Stimulated activated CD8-positive, alpha-beta memory T cell treated with anti-CD3 and anti-CD28 coated beads, Interleukin-12 subunit alpha, Interleukin-12 subunit beta, amount 100 ng/mL, for 24 hours (primary cell): Measurements from ENCODE around the gene FAM237A.

Experiments used
- DNase-seq: peaks from one replicate; pipeline ENCODE4 v3.0.0-alpha.2; 2020; ENCODE audit errors: extremely low read depth

Gene FAM237A

GRCh38 chr2:206642075-206643025 is at the start of gene FAM237A:
TSS of gene FAM237A (plus strand) at chr2:206642487. CDS start at chr2:206644237, 1,750 bp downstream.
- no peak for DNase-seq

DNA sequence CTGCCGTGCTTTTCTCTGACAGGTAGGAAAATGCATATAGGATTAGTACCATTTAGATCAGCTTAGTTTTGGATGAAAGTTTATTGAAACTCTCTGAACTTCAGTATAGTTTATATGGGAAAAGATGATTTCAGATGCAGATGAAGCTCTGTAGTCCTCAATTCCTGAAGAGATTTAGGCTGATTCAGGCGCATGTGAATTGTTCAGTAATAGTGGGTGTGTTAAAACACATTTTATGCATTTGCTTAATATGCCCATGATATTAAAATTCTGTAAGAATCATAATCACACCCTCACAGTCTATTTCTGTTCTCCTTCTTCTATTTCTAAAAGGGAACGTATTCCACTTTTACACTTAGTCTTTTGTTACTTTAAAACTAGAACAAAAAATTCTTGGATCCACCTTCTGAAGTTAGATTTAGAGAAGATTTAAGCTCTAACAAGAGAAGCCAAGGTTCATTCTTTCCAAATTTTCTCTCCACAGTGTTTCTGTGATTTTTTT is 44.5 kb upstream of the FAM237A start:
- DNase-seq = no peak

GRCh38 chr2:206603243-206603642 is 39.0 kb upstream of the FAM237A start:
- no peak for DNase-seq

DNA sequence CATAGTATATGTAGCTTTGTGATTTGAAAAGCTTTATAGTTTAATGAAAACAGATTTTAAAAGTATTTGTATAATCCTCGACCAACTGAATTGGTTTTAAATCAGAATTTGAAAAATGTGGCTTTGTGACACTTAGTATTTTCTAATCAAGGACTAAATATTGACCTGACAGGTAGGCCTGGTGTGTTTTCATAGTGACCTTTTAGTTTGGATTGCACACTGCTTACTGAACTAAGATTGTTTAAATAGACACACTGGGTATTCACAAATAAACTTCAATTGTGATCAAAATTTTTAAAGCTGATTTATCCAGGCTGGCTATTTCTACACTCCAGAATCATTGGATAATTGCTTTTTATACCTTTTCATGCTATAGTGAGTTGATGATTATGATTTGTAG is 31.8 kb upstream of the FAM237A start:
- no peak for DNase-seq

GRCh38 chr2:206611191-206611590 is 31.1 kb upstream of the FAM237A start:
- DNase-seq = no peak

DNA sequence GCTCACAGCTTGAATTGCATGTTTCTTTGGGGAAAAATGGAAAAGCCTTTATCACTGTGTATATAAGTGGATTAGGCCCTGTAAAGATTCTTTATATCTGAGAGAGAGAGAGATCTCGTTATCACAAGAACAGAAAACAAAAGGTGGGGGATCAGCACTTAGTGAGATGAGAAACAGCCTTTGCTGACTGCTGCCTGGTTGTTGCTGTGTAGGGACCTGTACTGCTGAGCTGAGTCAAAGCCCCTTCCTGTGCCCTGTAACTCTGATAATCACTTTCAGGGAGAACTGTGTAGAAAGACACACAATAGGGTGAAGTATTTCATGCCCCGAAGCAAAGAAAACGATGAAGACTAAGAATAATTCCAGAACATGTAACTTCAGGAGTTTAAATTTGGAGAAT is 30.6 kb upstream of the FAM237A start:
- no peak for DNase-seq

DNA sequence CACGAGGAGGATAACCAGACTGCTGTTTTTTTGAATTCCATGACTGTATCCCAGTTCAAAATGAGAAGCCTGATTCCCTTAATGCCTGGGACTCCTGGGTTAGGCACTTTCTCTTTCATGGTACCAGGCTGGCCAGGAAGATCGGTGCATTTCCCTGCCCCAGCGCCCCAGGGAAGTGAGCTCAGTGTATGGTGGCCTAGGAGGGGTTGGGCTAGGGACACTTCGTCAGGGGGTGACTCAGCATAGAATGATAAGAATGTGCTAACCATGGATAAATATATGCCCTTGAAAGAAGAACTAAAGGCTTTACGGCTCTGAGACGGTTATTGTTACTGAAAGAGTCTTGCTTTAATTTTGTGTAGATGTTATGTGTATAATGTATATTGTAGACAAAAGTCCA is 27.5 kb upstream of the FAM237A start:
- no peak for DNase-seq

GRCh38 chr2:206615417-206616089 is 26.7 kb upstream of the FAM237A start:
- DNase-seq = no peak

- DNase-seq = no peak
Measured at GRCh38 chr2:206616151-206616550, 26.1 kb upstream of the FAM237A start.

DNA sequence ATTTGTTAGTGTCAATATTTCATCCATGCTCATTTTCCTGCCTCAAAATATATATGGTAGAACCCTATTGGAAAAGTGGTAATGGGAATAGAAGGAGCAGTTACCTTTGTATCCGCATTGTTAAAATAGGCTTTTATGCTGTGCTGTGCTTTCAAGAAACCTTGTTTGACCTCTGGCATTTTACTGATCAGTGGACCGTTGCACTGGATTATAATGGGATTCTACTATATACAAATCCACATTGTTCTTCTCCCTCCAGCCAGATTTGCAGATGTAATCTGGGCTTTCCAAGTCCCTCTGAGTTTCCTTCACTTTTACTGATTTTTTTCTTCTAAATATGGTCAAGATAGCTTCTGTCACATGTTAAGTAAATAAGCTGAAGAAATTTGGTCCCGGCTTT is 23.3 kb upstream of the FAM237A start:
- no peak for DNase-seq

DNA sequence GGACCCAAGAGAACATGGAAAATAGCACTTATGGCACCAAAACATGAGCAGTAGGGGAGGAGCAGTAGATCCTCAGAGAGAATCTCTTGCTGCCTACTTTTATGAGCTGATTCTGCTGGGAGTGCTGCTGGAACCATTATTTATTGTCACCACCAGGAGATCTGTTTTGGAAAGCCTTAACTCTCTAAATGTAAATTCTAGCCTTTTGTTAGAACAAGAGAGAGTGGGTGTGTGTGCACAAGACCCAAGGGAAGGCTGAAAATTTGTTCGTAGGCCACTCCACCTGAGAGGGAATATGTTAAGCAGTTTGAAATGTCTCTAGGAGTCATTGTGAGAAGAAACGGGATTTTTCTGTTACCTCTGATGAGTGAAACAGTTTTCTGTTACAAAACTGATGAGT is 16.2 kb upstream of the FAM237A start:
- DNase-seq = no peak

DNA sequence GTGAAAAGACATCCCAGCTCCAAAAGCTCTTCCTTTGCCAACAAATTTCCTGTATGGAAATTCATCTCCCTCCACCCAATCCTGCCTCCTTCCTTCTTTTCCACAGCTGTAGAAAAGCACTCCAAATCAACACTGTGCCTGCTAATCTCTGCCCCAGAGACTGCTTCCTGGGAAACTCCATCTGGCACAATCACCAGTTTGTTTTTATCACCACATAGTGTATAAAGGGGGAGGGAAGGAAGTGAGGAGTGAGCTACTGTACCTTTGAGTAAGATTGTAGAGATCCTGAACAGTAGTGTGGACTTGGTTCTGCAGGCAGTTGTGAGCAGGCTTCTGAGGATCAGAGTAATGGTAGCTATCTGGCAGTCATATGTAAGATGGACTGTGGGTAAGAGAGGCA is 14.7 kb upstream of the FAM237A start:
- no peak for DNase-seq

DNA sequence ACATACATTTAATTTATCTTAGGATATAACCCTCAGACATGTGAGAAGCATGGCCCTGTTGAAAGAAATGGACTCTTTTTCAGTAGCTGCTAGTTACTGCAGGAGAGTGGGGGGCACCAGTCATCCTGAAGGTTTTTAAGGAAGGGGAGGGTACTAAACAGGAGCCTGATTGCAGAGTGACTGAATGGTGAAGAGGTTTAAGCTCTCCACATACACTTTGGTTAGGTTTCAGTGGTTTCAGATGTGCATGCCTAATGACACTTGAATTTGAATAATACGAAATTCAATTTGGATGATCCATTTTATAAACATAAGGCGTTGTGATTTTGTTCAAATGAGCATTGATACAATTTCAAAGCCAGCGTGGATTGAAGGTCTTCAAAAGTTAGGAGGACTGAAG is 10.9 kb upstream of the FAM237A start:
- DNase-seq = no peak

- DNase-seq = no peak
Measured at GRCh38 chr2:206635015-206635414, 7.3 kb upstream of the FAM237A start.

GRCh38 chr2:206639636-206640035 is 2.7 kb upstream of the FAM237A start:
- DNase-seq = no peak

GRCh38 chr2:206641226-206641625 is 1.1 kb upstream of the FAM237A start:
- no peak for DNase-seq

DNA sequence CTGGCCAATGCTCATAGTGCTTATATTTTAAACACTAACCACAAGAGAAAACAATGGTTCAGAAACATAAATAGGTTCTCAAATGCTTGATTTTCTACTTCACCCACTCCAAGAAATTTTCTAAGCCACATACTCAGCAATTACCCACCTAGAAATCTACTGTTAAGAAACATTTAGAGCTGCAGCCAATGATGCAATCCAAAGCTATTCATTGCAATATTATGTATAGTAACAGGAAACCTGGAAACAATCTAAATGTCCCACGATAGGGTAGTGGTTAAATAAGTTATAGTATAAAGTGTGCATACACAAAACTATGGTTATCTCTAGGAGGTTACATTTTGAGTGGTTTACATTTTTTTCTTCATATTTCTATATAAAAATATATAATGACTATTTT is 5.7 kb downstream of the FAM237A start:
- no peak for DNase-seq

DNA sequence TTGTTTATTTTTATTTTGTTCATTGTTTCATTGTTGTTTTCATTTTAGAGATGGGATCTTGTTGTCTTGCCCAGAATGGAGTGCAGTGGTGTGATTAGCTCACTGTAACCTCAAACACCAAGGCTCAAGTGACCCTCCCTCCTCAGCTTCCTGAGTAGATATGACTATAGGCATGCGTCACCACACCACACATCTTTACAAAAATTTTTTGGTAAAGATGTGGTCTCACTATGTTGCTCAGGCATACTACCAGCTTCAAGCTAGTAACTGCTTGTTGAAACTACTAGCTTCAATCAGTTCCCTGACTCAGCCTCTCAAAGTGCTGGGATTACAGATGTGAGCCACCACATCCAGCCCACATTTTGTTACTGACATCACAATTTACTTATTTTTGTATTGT is 14.8 kb downstream of the FAM237A start:
- no peak for DNase-seq

- no peak for DNase-seq
Measured at GRCh38 chr2:206665251-206665650, 23.0 kb downstream of the FAM237A start.

GRCh38 chr2:206670531-206671319 is 28.4 kb downstream of the FAM237A start:
- no peak for DNase-seq

DNA sequence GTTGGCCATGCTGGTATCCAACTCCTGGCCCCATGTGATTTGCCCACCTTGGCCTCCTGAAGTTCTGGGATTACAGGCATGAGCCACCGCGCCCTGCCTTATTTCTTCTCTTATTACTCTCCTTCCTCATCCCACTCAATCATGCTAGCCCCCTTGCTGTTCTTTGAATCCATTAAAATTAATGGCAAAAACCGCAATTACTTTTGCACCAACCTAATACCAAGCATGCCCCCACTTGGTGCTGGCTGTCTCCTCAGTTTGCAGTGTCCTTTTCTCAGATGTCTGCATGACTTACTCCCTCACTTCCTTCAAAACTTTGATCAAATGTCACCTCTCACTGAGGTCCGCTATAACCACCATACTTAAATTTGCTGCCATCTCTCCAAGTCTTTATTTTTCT is 41.3 kb downstream of the FAM237A start:
- no peak for DNase-seq

- DNase-seq = no peak
Measured at GRCh38 chr2:206688453-206688852, 46.2 kb downstream of the FAM237A start.
